ENCODE measurements around the gene MAP4.

Gene MAP4

GRCh38 chr3:47964740-47965139 is 51.5 kb downstream of the MAP4 start:
- DNase-seq: no peak

GRCh38 chr3:47961815-47962606 is 54.2 kb downstream of the MAP4 start:
- no peak for DNase-seq

- no peak for DNase-seq
Observed at GRCh38 chr3:47961036-47961435, 55.2 kb downstream of the MAP4 start.

- DNase-seq: peak; percentile 28
Observed at GRCh38 chr3:47956521-47956920, 59.7 kb downstream of the MAP4 start.

- no peak for DNase-seq
Observed at GRCh38 chr3:47954567-47954966, 61.6 kb downstream of the MAP4 start.

- DNase-seq: no peak
Observed at GRCh38 chr3:47950453-47951169, 65.6 kb downstream of the MAP4 start.

- no peak for DNase-seq
Observed at GRCh38 chr3:47949979-47950378, 66.2 kb downstream of the MAP4 start.

- DNase-seq: no peak
Observed at GRCh38 chr3:47940232-47940631, 76.0 kb downstream of the MAP4 start.

GRCh38 chr3:47932421-47932820 is 83.8 kb downstream of the MAP4 start:
- DNase-seq: no peak

- DNase-seq: no peak
Observed at GRCh38 chr3:47930979-47931378, 85.2 kb downstream of the MAP4 start.

- DNase-seq: no peak
Observed at GRCh38 chr3:47916696-47917095, 99.5 kb downstream of the MAP4 start.

- DNase-seq: no peak
Observed at GRCh38 chr3:47916201-47916600, 100.0 kb downstream of the MAP4 start.

- DNase-seq: no peak
Observed at GRCh38 chr3:47912006-47912504, 104.2 kb downstream of the MAP4 start.

GRCh38 chr3:47910777-47911440 is 105.3 kb downstream of the MAP4 start:
- no peak for DNase-seq

- DNase-seq: no peak
Observed at GRCh38 chr3:47910233-47910632, 106.0 kb downstream of the MAP4 start.

- DNase-seq: no peak
Observed at GRCh38 chr3:47909607-47910006, 106.6 kb downstream of the MAP4 start.

- DNase-seq: no peak
Observed at GRCh38 chr3:47908744-47909143, 107.5 kb downstream of the MAP4 start.

GRCh38 chr3:47907784-47908183 is 108.4 kb downstream of the MAP4 start:
- no peak for DNase-seq

GRCh38 chr3:47902746-47903145 is 113.5 kb downstream of the MAP4 start:
- DNase-seq: no peak

GRCh38 chr3:47901280-47901833 is 114.9 kb downstream of the MAP4 start:
- no peak for DNase-seq

GRCh38 chr3:47899495-47900108 is 116.6 kb downstream of the MAP4 start:
- no peak for DNase-seq

GRCh38 chr3:47897954-47898353 is 118.3 kb downstream of the MAP4 start:
- DNase-seq: no peak

GRCh38 chr3:47896736-47897135 is 119.5 kb downstream of the MAP4 start:
- no peak for DNase-seq
